K562 (cell line): ENCODE measurements around the gene MKNK1. TPM values are rescaled to one million over a fixed set of nuclear protein-coding genes. Genes with fewer than 3 reads are reported as not detected.

ENCODE experiments used
- CCNT2 ChIP-seq: IDR thresholded peaks from 2 replicates; pipeline ENCODE4 v1.6.1; 2011; ENCODE audit warnings: borderline replicate concordance, low read depth, mild to moderate bottlenecking, moderate library complexity, mixed read lengths, low read length; ENCODE audit not compliant: insufficient read length; ENCODE audit errors: extremely low read depth
- FIP1L1 ChIP-seq: fragments of 200-400 bp; formaldehyde crosslinking; IDR thresholded peaks from 2 replicates; pipeline ENCODE4 v1.6.1; 2018; ENCODE audit warnings: mild to moderate bottlenecking, low read depth, low read length; ENCODE audit not compliant: poor library complexity, severe bottlenecking
- FOSL1 ChIP-seq: fragments of 200-800 bp; sonication (Bioruptor generic); conservative IDR thresholded peaks from 2 replicates; pipeline ENCODE4 v1.6.1; 2016; ENCODE audit warnings: missing genetic modification characterization, missing compliant biosample characterization
- HMGN3 ChIP-seq: IDR thresholded peaks from 2 replicates; pipeline ENCODE4 v1.6.1; 2011; ENCODE audit warnings: borderline replicate concordance, low read depth, mild to moderate bottlenecking, mixed read lengths, low read length; ENCODE audit not compliant: insufficient read length; ENCODE audit errors: extremely low read depth
- KAT7 ChIP-seq: sonication (generic); formaldehyde crosslinking; IDR thresholded peaks from 2 replicates; pipeline ENCODE4 v1.8.0; 2022; ENCODE audit warnings: missing genetic modification reagents, mild to moderate bottlenecking, borderline replicate concordance
- KDM5B ChIP-seq: fragments of 200-600 bp; sonication (generic); IDR thresholded peaks from 2 replicates; pipeline ENCODE4 v1.6.1; 2012; ENCODE audit warnings: low read depth, mild to moderate bottlenecking, moderate library complexity, low read length, control low read depth, inconsistent platforms; ENCODE audit not compliant: insufficient replicate concordance
- KHSRP ChIP-seq: fragments of 450-650 bp; IDR thresholded peaks from 2 replicates; pipeline ENCODE4 v1.6.1; 2017
- NEUROD1 ChIP-seq: fragments of 150-350 bp; IDR thresholded peaks from 2 replicates; pipeline ENCODE4 v1.6.1; 2014; ENCODE audit warnings: borderline replicate concordance, low read length, low read depth; ENCODE audit not compliant: partially characterized antibody
- RBFOX2 ChIP-seq: fragments of 200-400 bp; formaldehyde crosslinking; IDR thresholded peaks from 2 replicates; pipeline ENCODE4 v1.6.1; 2017; ENCODE audit warnings: low read depth, mild to moderate bottlenecking, low read length, moderate library complexity
- RCOR1 ChIP-seq, 2 experiments: IDR thresholded peaks; 2 replicates each; pipeline ENCODE4 v1.6.1; 2012; ENCODE audit warnings: low read depth in 2 of 2, low read length in 2 of 2, borderline replicate concordance in 1 of 2, improper control_type of control experiment in 1 of 2
- SRF ChIP-seq, 2 experiments: fragments of 250-450, 450-650 bp in 1 of 2; sonication (Bioruptor Pico) in 1 of 2; sonication (generic) in 1 of 2; formaldehyde crosslinking; IDR thresholded peaks; 2 replicates each; pipeline versions ENCODE4 v1.5.0 to v1.5.1; 2020 to 2022; ENCODE audit warnings: mild to moderate bottlenecking in 1 of 2, missing genetic modification reagents in 1 of 2
- SRSF7 ChIP-seq: fragments of 200-400 bp; formaldehyde crosslinking; optimal IDR thresholded peaks from 2 replicates; pipeline ENCODE3; 2017; ENCODE audit warnings: mild to moderate bottlenecking, low read depth, low read length
- STAT5A ChIP-seq: IDR thresholded peaks from 2 replicates; pipeline ENCODE4 v1.6.1; 2012; ENCODE audit warnings: low read length, inconsistent platforms, borderline replicate concordance
- TBP ChIP-seq: optimal IDR thresholded peaks from 2 replicates; pipeline ENCODE3; 2011; ENCODE audit warnings: low read depth, low read length, improper control_type of control experiment
- ZBTB40 ChIP-seq, 2 experiments: fragments of 450-650 bp in 1 of 2; sonication (generic) in 1 of 2; formaldehyde crosslinking in 1 of 2; IDR thresholded peaks; 2 replicates each; pipeline versions ENCODE4 v1.7.1 to v1.9.0; 2016 to 2022; ENCODE audit warnings: inconsistent platforms in 1 of 2, mild to moderate bottlenecking in 1 of 2, missing genetic modification reagents in 1 of 2
- ZNF3 ChIP-seq: fragments of 250-450 bp; sonication (Bioruptor Pico); IDR thresholded peaks from 2 replicates; pipeline ENCODE4 v1.5.0; 2021; ENCODE audit warnings: mild to moderate bottlenecking, moderate library complexity
- ZNF41 ChIP-seq: fragments of 250-450 bp; sonication (Bioruptor Pico); conservative IDR thresholded peaks from 2 replicates; pipeline ENCODE4 v1.4.0; 2020; ENCODE audit warnings: mild to moderate bottlenecking
- polyA plus RNA-seq, 8 experiments: library from polyadenylated mRNA; depleted of rRNA in 4 of 8; stranded (reverse) in 5 of 8; unstranded in 3 of 8; fragments of >200 nt; fragmentation: Nextera tagmentation in 2 of 8; fragmentation: Illumina TruSeq in 1 of 8; extraction: Ambion mirVana in 2 of 8; extraction: Trizol in 1 of 8; gene quantifications; 2 replicates each; pipeline versions ENCODE4 v1.2.1 to v1.2.3, GENCODE V29; 2011 to 2014; ENCODE audit warnings: inconsistent platforms in 1 of 8, missing spikeins in 1 of 8
- total RNA-seq, 7 experiments: library from RNA; depleted of rRNA in 6 of 7; stranded (reverse); fragments of >200 nt in 6 of 7; fragmentation: Illumina TruSeq in 2 of 7; extraction: Trizol in 2 of 7; gene quantifications; 2 replicates each; pipeline versions ENCODE4 v1.2.1 to v1.2.3, GENCODE V29; 2011 to 2021; ENCODE audit warnings: low replicate concordance in 1 of 7

MKNK1 gene
- total and polyA plus RNA-seq, 9 of the 15 experiments (the other 6 are each of a cell fraction or from before 2014, with no cell fraction given): 27.7 to 51.3 (median 43.7) TPM

- TF ChIP-seq ZBTB40 (IDR thresholded peaks at IDR 0.05) (0 out of 2 replicates have a peak, but pooled peaks have one; percentile 21), ZBTB40 (CRISPR knock-in tag; IDR thresholded peaks at IDR 0.05) (no peak), SRF (CRISPR knock-in tag; IDR thresholded peaks at IDR 0.05) (peak; percentile 63 to 94; a peak in 3 of 4 replicates), CCNT2 (peak; percentile 75), TBP (peak; percentile 21), RBFOX2 (peak; percentile 75), STAT5A (no peak), SRSF7 (no peak), HMGN3 (peak; percentile 86), FOSL1 (tag) (0 out of 2 replicates have a peak, but pooled peaks have one; percentile 36), RCOR1 (IDR thresholded peaks at IDR 0.05; ENCODE audit: borderline replicate concordance in 1 of 2, low read depth in 2 of 2, low read length in 2 of 2) (peak in 1 of 2 experiments; percentile 61; a peak in 2 of 4 replicates), KDM5B (peak; percentile 72), FIP1L1 (peak; percentile 42), ZNF3 (no peak), ZNF41 (CRISPR knock-in tag) (no peak), KHSRP (no peak), KAT7 (peak; percentile 89; the same call in 1 of the 2 replicates), NEUROD1 (peak; percentile 64)
These were observed 12.4 kb upstream of the MKNK1 start, which contains the start of gene MOB3C (continued) for GRCh38 chr1:46616277-46617107.
